ENCODE results near the gene ADPRHL1. TPM values are rescaled to one million over a fixed set of nuclear protein-coding genes. Genes with fewer than 3 reads are reported as not detected.

Gene ADPRHL1
- total and polyA plus RNA-seq, 2 donors (not counting 1 experiment from before 2014, with no cell fraction given) = 0.28 to 1.3 TPM

- intact Hi-C loops (cut with micrococcal nuclease) = no loop called here
- 89% methylated on average over 21 of the region's 23 CpGs for WGBS (ENCODE audit: insufficient coverage)
These were observed 5.2 kb upstream of the ADPRHL1 start for GRCh38 chr13:113458253-113459065.

More at GRCh38 chr13:113458253-113459065, 5.2 kb upstream of the ADPRHL1 start:
- peaks cover 0 to 35% of the 10 kb centered on the region in 2 experiments for H3K36me3 ChIP-seq (replicated peaks in 1 of 2; ENCODE audit: control extremely low read depth in 1 of 2, control insufficient read depth in 1 of 2, extremely low read depth in 1 of 2, insufficient read depth in 2 of 2, low read length in 1 of 2)
- no peak overlapping the region for H3K9ac ChIP-seq (ENCODE audit: low read length)
- DNase-seq (no peak), ATAC-seq (ENCODE audit: low read depth) (no peak)
- H4K20me1 ChIP-seq (ENCODE audit: control insufficient read depth, insufficient read depth, low read length, poor library complexity, severe bottlenecking) = no peaks in the 10 kb centered on the region
- H3K4me2 ChIP-seq (replicated peaks; ENCODE audit: low read depth, low read length, poor library complexity, severe bottlenecking) = no peak overlapping the region
- POLR2A ChIA-PET = no interaction called here
- CTCF ChIA-PET = interaction anchor here (0.9 kb wide), 2 partner anchors 102 to 104 kb away, joined by 3 read pairs; no protein-coding TSS in a partner anchor
- H3K9me3 ChIP-seq (ENCODE audit: control extremely low read depth in 1 of 3, control insufficient read depth in 2 of 3, insufficient read depth in 1 of 3, low read length in 2 of 3) = no peaks in the 10 kb centered on the region
- no peaks in the 10 kb centered on the region for H3K27me3 Mint-ChIP-seq
- H3K4me1 ChIP-seq (ENCODE audit: control insufficient read depth in 2 of 2, insufficient read depth in 2 of 2, low read length in 2 of 2) = no peaks in the 10 kb centered on the region
- TF ChIP-seq EZH2 (IDR thresholded peaks at IDR 0.05; ENCODE audit: borderline replicate concordance, insufficient read depth, low read depth, low read length, poor library complexity, severe bottlenecking) = no peak
- no peak for TF ChIP-seq CTCF (IDR thresholded peaks at IDR 0.05)
- H3K79me2 ChIP-seq (ENCODE audit: control insufficient read depth, insufficient read depth, low read length) = no peaks in the 10 kb centered on the region
- no peak overlapping the region for H3K27ac ChIP-seq (ENCODE audit: low read length in 2 of 2)
- H3K27me3 ChIP-seq (replicated peaks in 1 of 4; ENCODE audit: control extremely low read depth in 1 of 4, control insufficient read depth in 3 of 4, insufficient read depth in 4 of 4, low read length in 3 of 4) = no peaks in the 10 kb centered on the region
- H3K4me3 ChIP-seq (ENCODE audit: control extremely low read depth in 1 of 5, extremely low read depth in 1 of 5, insufficient read depth in 1 of 5, low read depth in 2 of 5, low read length in 4 of 5) = no peak overlapping the region
- no peaks in the 10 kb centered on the region for H3K4me1 Mint-ChIP-seq
- H3K9me3 Mint-ChIP-seq (ENCODE audit: insufficient read depth) = no peaks in the 10 kb centered on the region
- H3K4me3 Mint-ChIP-seq = no peak overlapping the region
- no peak overlapping the region for H3K27ac Mint-ChIP-seq
- no peak overlapping the region for H2AFZ ChIP-seq (ENCODE audit: insufficient read depth, low read depth, low read length, poor library complexity, severe bottlenecking)
